ENCODE measurements around the gene OR2Y1.
"Not testable (repeated sequence)": the region's sequence is repeated elsewhere in the genome, so short reads cannot be mapped to it uniquely, and the experiment has no call there.

OR2Y1 gene

GRCh38 chr5:180704362-180704761 is 35.5 kb downstream of the OR2Y1 start:
- TF ChIP-seq CTCF (conservative IDR thresholded peaks at IDR 0.05; ENCODE audit: low read depth, low read length), result no peak
- no peak overlapping the region for H3K4me3 ChIP-seq (ENCODE audit: low read depth, low read length)
- peak; percentile 32 for DNase-seq (ENCODE audit: low read depth)

GRCh38 chr5:180703912-180704311 is 35.9 kb downstream of the OR2Y1 start:
- H3K4me3 ChIP-seq (ENCODE audit: low read depth, low read length), result no peak overlapping the region
- DNase-seq (ENCODE audit: low read depth), result no peak
- TF ChIP-seq CTCF (conservative IDR thresholded peaks at IDR 0.05; ENCODE audit: low read depth, low read length), result no peak

DNA sequence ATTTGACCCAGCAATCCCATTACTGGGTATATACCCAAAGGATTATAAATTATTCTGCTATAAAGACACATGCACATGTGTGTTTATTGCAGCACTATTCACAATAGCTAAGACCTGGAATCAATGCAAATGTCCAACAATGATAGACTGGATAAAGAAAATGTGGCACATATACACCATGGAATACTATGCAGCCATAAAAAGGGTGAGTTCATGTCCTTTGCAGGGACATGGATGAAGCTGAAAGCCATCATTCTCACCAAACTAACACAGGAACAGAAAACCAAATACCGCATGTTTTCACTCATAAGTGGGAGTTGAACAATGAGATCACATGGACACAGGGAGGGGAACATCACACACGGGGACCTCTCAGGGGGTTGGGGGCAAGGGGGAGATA is 36.5 kb downstream of the OR2Y1 start:
- not testable (repeated sequence) for DNase-seq (ENCODE audit: low read depth); H3K4me3 ChIP-seq (ENCODE audit: low read depth, low read length)

GRCh38 chr5:180700440-180700839 is 39.4 kb downstream of the OR2Y1 start:
- H3K4me3 ChIP-seq (ENCODE audit: low read depth, low read length); DNase-seq (ENCODE audit: low read depth): not testable (repeated sequence)

DNA sequence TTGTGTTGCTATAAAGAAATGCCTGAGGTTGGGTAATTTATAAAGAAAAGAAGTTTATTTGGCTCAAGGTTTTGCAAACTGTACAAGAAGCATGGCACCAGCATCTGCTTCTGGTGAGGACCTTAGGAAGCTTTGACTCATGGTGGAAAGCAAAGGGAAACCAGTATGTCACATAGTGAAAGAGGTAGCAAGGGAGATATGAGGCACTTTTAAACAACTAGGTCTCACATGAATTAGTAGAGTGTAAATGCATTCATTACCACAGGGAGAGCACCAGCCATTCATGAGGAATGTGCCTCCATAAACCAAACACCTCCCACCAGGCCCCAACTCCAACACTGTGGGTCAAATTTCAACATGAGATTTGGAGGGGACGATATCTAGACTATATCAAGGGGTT is 40.8 kb downstream of the OR2Y1 start:
- no peak for DNase-seq (ENCODE audit: low read depth)
- H3K4me3 ChIP-seq (ENCODE audit: low read depth, low read length), result no peak overlapping the region
- no peak for TF ChIP-seq CTCF (conservative IDR thresholded peaks at IDR 0.05; ENCODE audit: low read depth, low read length)

DNA sequence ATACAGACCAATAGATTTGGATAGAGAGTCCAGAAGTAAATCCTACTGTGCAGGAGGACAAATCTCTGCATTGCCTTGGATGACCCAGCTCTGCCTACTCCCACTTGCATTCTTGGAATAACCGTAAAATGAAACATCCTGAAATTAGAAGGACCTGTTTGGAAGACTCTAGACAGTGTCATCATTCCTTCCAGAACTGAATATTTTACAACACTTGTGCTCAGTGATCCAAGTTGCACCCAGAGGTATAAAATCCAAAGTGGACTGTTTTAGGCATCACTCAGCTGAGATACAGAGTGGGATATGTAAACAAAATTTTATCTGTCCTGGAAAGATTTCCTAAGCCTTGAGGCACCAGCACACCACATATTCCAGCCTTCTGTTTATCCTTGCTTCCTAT is 43.7 kb downstream of the OR2Y1 start:
- TF ChIP-seq CTCF (conservative IDR thresholded peaks at IDR 0.05; ENCODE audit: low read depth, low read length), result no peak
- DNase-seq (ENCODE audit: low read depth), result no peak
- no peak overlapping the region for H3K4me3 ChIP-seq (ENCODE audit: low read depth, low read length)

DNA sequence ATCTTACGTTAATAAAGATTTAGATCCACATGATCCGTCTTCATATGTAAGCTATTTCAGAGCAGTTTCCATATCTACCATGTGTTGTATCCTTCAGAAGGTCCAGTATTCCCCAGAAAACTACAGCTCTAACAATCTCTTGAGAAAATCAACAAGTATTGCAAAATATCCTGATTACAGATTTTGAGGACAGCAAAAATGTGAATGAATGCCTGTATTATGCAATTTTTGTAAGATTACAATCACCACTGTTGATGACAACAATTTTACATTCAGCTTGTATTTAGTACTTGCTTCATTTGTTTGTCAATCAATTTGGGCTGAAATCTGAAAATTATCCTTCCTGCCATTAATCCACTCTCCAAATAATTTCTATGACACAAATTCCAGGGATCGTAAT is 47.4 kb downstream of the OR2Y1 start:
- no peak for TF ChIP-seq CTCF (conservative IDR thresholded peaks at IDR 0.05; ENCODE audit: low read depth, low read length)
- no peak for DNase-seq (ENCODE audit: low read depth)
- no peak overlapping the region for H3K4me3 ChIP-seq (ENCODE audit: low read depth, low read length)

DNA sequence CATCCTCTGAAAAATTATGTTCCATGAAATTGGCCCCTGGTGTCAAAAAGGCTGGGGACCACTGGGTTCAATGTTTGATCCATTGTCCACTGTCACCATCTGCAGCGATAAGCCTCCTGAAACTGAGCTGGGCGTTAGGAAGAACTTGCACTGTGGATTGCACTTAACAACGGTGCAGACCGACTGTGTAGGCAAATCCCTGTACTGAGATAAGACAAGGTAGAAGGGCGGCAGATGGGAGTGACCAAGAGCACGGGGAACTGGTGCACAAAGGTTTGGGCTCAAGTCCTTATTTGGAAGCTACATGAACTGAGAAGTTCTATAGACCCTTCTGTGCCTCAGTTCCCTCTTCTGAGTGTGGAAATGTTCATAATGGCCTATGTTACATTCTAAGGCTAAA is 48.8 kb downstream of the OR2Y1 start:
- no peak for DNase-seq (ENCODE audit: low read depth)
- no peak for TF ChIP-seq CTCF (conservative IDR thresholded peaks at IDR 0.05; ENCODE audit: low read depth, low read length)
- H3K4me3 ChIP-seq (ENCODE audit: low read depth, low read length), result no peak overlapping the region
